ENCODE results near the gene ZFHX2. TPM values are rescaled to one million over a fixed set of nuclear protein-coding genes. Genes with fewer than 3 reads are reported as not detected.

The ZFHX2 gene
- polyA plus RNA-seq, 12 donors, result 0.89 to 4.0 (median 1.7) TPM; not detected in 1

DNA sequence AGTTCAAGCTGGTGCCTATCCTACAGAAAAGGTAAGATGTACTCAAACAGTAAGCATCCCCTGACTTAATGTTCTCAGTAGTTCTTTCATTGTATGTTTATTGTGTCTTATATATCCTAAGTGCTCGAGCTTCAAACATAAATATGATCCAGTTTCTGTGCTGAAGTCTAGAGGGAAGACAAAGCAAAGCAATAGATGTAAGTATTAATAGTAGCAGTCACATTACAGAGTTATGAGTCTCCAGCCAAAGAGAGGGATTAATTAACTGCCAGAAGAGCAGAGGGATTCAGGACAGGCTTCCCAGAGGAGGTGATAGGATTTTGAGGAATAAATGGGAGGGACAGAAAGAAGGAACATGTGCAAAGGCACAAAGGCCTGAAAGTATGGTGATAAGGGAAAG is 80.6 kb downstream of the ZFHX2 start:
- no peak for DNase-seq

Other genes with a start within 250 kb of the ZFHX2 start
- 10 to 100 TPM in 11 of 12 donors, not detected in 1; 11.7 to 27.1 (median 19.2) TPM for gene PPP1R3E, start 248.9 kb downstream of the ZFHX2 start, polyA plus RNA-seq (ENCODE audit: insufficient read length in 12 of 12)
- gene BCL2L2, start 244.9 kb downstream of the ZFHX2 start, polyA plus RNA-seq (ENCODE audit: insufficient read length in 12 of 12), result 10 to 100 TPM in 11 of 12 donors, not detected in 1; 26.0 to 36.9 (median 30.1) TPM
- gene PABPN1, start 230.3 kb downstream of the ZFHX2 start, polyA plus RNA-seq (ENCODE audit: insufficient read length in 12 of 12), result 1,000 to 10,000 TPM in 1 of 12 donors, 100 to 1,000 TPM in 7, 10 to 100 TPM in 4; 92.5 to 1,853 (median 109) TPM
- gene SLC22A17, start 198.9 kb downstream of the ZFHX2 start, polyA plus RNA-seq (ENCODE audit: insufficient read length in 12 of 12), result 10 to 100 TPM in 11 of 12 donors, not detected in 1; 14.7 to 29.5 (median 19.7) TPM
- 10 to 100 TPM in 11 of 12 donors, not detected in 1; 31.8 to 63.3 (median 48.1) TPM for gene EFS, start 186.6 kb downstream of the ZFHX2 start, polyA plus RNA-seq (ENCODE audit: insufficient read length in 12 of 12)
- gene IL25, start 179.0 kb downstream of the ZFHX2 start, polyA plus RNA-seq (ENCODE audit: insufficient read length in 12 of 12), result not detected
- 1 to 10 TPM in 8 of 12 donors, under 1 TPM in 2, not detected in 2; 0.52 to 3.6 (median 1.5) TPM for gene CMTM5, start 174.7 kb downstream of the ZFHX2 start, polyA plus RNA-seq (ENCODE audit: insufficient read length in 12 of 12)
- 1 to 10 TPM in 11 of 12 donors, not detected in 1; 2.4 to 8.2 (median 5.4) TPM for gene MYH6, start 143.5 kb downstream of the ZFHX2 start, polyA plus RNA-seq (ENCODE audit: insufficient read length in 12 of 12)
- gene MYH7, start 116.1 kb downstream of the ZFHX2 start, polyA plus RNA-seq (ENCODE audit: insufficient read length in 12 of 12), result 1,000 to 10,000 TPM in 1 of 12 donors, 100 to 1,000 TPM in 11; 205 to 1,002 (median 674) TPM
- gene NGDN, start 82.1 kb downstream of the ZFHX2 start, polyA plus RNA-seq (ENCODE audit: insufficient read length in 12 of 12), result 10 to 100 TPM in 11 of 12 donors, not detected in 1; 32.3 to 55.6 (median 40.1) TPM
- 10 to 100 TPM in 8 of 12 donors, 1 to 10 TPM in 2, not detected in 2; 8.9 to 14.0 (median 11.1) TPM for gene THTPA, start 4.5 kb upstream of the ZFHX2 start, polyA plus RNA-seq (ENCODE audit: insufficient read length in 12 of 12)
- gene AP1G2, start 16.0 kb upstream of the ZFHX2 start, polyA plus RNA-seq (ENCODE audit: insufficient read length in 12 of 12), result 10 to 100 TPM in 11 of 12 donors, not detected in 1; 12.2 to 77.8 (median 15.3) TPM
- gene JPH4, start 27.0 kb upstream of the ZFHX2 start, polyA plus RNA-seq (ENCODE audit: insufficient read length in 12 of 12), result 10 to 100 TPM in 1 of 12 donors, 1 to 10 TPM in 2, under 1 TPM in 8, not detected in 1; 0.33 to 13.6 (median 0.63) TPM
- gene DHRS2, start 84.6 kb upstream of the ZFHX2 start, polyA plus RNA-seq (ENCODE audit: insufficient read length in 12 of 12), result under 1 TPM in 9 of 12 donors, not detected in 3; 0.12 to 0.98 (median 0.26) TPM

Data from muscle of arm (tissue), 12 donors.